ENCODE data around the gene IGFBP6.

The IGFBP6 gene

GRCh38 chr12:53099071-53099882 is 1.8 kb downstream of the IGFBP6 start (continued):
- TF ChIP-seq ZBTB10 (tag by site-specific recombination; IDR thresholded peaks at IDR 0.05), result peak; percentile 80
- peak; percentile 88 for TF ChIP-seq GLIS2 (tag by site-specific recombination; IDR thresholded peaks at IDR 0.05)
- TF ChIP-seq ZNF701 (tag by site-specific recombination; IDR thresholded peaks at IDR 0.05), result no peak
- no peak for TF ChIP-seq ZNF23 (tag by site-specific recombination; IDR thresholded peaks at IDR 0.05; ENCODE audit: borderline replicate concordance)
- TF ChIP-seq YY2 (tag by site-specific recombination; IDR thresholded peaks at IDR 0.05), result no peak
- TF ChIP-seq PBX3 (CRISPR knock-in tag; IDR thresholded peaks at IDR 0.05), result no peak
- TF ChIP-seq HOXC10 (CRISPR knock-in tag; IDR thresholded peaks at IDR 0.05), result no peak
- TF ChIP-seq, protein P1, sequence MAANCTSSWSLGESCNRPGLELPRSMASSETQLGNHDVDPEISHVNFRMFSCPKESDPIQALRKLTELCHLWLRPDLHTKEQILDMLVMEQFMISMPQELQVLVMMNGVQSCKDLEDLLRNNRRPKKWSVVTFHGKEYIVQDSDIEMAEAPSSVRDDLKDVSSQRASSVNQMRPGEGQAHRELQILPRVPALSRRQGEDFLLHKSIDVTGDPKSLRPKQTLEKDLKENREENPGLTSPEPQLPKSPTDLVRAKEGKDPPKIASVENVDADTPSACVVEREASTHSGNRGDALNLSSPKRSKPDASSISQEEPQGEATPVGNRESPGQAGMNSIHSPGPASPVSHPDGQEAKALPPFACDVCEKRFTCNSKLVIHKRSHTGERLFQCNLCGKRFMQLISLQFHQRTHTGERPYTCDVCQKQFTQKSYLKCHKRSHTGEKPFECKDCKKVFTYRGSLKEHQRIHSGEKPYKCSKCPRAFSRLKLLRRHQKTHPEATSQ (tag by site-specific recombination; IDR thresholded peaks at IDR 0.05), result no peak
- TF ChIP-seq ZNF362 (tag by site-specific recombination; IDR thresholded peaks at IDR 0.05), result no peak
- peak; percentile 39 for TF ChIP-seq ZNF335 (tag by site-specific recombination; conservative IDR thresholded peaks at IDR 0.05)
- TF ChIP-seq, protein P2, sequence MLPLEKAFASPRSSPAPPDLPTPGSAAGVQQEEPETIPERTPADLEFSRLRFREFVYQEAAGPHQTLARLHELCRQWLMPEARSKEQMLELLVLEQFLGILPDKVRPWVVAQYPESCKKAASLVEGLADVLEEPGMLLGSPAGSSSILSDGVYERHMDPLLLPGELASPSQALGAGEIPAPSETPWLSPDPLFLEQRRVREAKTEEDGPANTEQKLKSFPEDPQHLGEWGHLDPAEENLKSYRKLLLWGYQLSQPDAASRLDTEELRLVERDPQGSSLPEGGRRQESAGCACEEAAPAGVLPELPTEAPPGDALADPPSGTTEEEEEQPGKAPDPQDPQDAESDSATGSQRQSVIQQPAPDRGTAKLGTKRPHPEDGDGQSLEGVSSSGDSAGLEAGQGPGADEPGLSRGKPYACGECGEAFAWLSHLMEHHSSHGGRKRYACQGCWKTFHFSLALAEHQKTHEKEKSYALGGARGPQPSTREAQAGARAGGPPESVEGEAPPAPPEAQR (tag by site-specific recombination; IDR thresholded peaks at IDR 0.05), result no peak
- TF ChIP-seq ZNF112 (tag by site-specific recombination; IDR thresholded peaks at IDR 0.05), result no peak
- TF ChIP-seq ZNF132 (tag by site-specific recombination; IDR thresholded peaks at IDR 0.05; ENCODE audit: borderline replicate concordance), result no peak
- 0 out of 2 replicates have a peak, but pooled peaks have one; percentile 51 for TF ChIP-seq ZSCAN30 (tag by site-specific recombination; IDR thresholded peaks at IDR 0.05)
- no peak for TF ChIP-seq PRDM1 (tag by site-specific recombination; IDR thresholded peaks at IDR 0.05)
- TF ChIP-seq ZBTB20 (tag by site-specific recombination; IDR thresholded peaks at IDR 0.05), result no peak
- TF ChIP-seq WT1 (tag by site-specific recombination; IDR thresholded peaks at IDR 0.05), result peak; percentile 30; the same call in 1 of the 2 replicates
- no peak for TF ChIP-seq ZSCAN23 (tag by site-specific recombination; IDR thresholded peaks at IDR 0.05)
- no peak for TF ChIP-seq ZSCAN4 (tag by site-specific recombination; IDR thresholded peaks at IDR 0.05)
- TF ChIP-seq ZNF223 (tag by site-specific recombination; IDR thresholded peaks at IDR 0.05), result no peak
- TF ChIP-seq ZNF366 (tag by site-specific recombination; conservative IDR thresholded peaks at IDR 0.05), result peak; percentile 47; the same call in 1 of the 2 replicates
- TF ChIP-seq ZNF747 (tag by site-specific recombination; IDR thresholded peaks at IDR 0.05), result no peak
- peak; percentile 97 for TF ChIP-seq PATZ1 (tag by site-specific recombination; IDR thresholded peaks at IDR 0.05)
- no peak for TF ChIP-seq PRDM4 (tag by site-specific recombination; IDR thresholded peaks at IDR 0.05)
- TF ChIP-seq ZNF555 (tag by site-specific recombination; conservative IDR thresholded peaks at IDR 0.05), result no peak
- TF ChIP-seq ZNF169 (tag by site-specific recombination; IDR thresholded peaks at IDR 0.05), result no peak

All from HEK293 (cell line).